Measurements from ENCODE around the gene FLII.

The FLII gene

DNA sequence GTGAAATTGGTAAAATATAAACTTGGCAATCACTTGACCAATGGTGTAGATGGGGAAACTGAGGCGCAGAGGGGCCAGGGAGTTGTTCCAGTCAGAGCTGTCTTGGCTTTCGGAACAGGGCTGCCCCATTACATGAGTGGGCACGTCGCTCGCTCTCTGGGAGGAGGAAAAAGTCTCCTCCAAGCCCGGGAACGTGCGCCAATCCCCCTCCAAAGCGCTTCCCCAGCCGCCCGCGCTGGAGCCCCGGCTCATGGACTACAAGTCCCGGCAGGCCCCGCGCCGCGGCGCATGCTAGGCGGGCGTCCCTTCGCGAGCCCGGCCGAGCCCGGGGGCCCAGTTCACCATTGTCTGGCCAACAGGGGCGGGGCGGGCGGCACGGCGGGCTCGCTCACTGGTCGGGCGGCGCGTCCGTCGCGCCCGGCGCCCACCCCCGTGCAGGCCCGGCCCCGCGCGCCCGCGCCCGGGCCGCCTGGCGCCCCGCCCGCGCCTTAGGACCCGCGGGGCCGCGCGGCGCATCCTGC is 33.4 kb downstream of the FLII start, which contains the start of gene LLGL1:
TSS of gene LLGL1 (plus strand) at position 515 of the 521 bp plus-strand sequence. CDS start 48 bp downstream, outside the sequence.
- no peak for TF ChIP-seq SPI1 (IDR thresholded peaks at IDR 0.05; ENCODE audit: borderline replicate concordance, low read depth)
- TF ChIP-seq, protein P1, sequence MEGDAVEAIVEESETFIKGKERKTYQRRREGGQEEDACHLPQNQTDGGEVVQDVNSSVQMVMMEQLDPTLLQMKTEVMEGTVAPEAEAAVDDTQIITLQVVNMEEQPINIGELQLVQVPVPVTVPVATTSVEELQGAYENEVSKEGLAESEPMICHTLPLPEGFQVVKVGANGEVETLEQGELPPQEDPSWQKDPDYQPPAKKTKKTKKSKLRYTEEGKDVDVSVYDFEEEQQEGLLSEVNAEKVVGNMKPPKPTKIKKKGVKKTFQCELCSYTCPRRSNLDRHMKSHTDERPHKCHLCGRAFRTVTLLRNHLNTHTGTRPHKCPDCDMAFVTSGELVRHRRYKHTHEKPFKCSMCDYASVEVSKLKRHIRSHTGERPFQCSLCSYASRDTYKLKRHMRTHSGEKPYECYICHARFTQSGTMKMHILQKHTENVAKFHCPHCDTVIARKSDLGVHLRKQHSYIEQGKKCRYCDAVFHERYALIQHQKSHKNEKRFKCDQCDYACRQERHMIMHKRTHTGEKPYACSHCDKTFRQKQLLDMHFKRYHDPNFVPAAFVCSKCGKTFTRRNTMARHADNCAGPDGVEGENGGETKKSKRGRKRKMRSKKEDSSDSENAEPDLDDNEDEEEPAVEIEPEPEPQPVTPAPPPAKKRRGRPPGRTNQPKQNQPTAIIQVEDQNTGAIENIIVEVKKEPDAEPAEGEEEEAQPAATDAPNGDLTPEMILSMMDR (IDR thresholded peaks at IDR 0.05; ENCODE audit: insufficient read depth, low read length): no peak
- TF ChIP-seq GABPA (IDR thresholded peaks at IDR 0.05; ENCODE audit: low read depth): no peak
- TF ChIP-seq, protein P2, sequence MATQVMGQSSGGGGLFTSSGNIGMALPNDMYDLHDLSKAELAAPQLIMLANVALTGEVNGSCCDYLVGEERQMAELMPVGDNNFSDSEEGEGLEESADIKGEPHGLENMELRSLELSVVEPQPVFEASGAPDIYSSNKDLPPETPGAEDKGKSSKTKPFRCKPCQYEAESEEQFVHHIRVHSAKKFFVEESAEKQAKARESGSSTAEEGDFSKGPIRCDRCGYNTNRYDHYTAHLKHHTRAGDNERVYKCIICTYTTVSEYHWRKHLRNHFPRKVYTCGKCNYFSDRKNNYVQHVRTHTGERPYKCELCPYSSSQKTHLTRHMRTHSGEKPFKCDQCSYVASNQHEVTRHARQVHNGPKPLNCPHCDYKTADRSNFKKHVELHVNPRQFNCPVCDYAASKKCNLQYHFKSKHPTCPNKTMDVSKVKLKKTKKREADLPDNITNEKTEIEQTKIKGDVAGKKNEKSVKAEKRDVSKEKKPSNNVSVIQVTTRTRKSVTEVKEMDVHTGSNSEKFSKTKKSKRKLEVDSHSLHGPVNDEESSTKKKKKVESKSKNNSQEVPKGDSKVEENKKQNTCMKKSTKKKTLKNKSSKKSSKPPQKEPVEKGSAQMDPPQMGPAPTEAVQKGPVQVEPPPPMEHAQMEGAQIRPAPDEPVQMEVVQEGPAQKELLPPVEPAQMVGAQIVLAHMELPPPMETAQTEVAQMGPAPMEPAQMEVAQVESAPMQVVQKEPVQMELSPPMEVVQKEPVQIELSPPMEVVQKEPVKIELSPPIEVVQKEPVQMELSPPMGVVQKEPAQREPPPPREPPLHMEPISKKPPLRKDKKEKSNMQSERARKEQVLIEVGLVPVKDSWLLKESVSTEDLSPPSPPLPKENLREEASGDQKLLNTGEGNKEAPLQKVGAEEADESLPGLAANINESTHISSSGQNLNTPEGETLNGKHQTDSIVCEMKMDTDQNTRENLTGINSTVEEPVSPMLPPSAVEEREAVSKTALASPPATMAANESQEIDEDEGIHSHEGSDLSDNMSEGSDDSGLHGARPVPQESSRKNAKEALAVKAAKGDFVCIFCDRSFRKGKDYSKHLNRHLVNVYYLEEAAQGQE (IDR thresholded peaks at IDR 0.05; ENCODE audit: insufficient replicate concordance, low read depth): no peak
- no peak for TF ChIP-seq POLR2AphosphoS5 (IDR thresholded peaks at IDR 0.05; ENCODE audit: low read depth)
- H3K27ac ChIP-seq (replicated peaks): no peak within 1 kb of the TSS
- peak within 1 kb of the TSS; percentile 59 for H3K4me3 ChIP-seq (replicated peaks; ENCODE audit: insufficient read depth, low read length)
- no peaks in the 10 kb centered on the region for H3K27me3 ChIP-seq (ENCODE audit: insufficient read depth, poor library complexity, severe bottlenecking)
- peak; percentile 63 to 84 for DNase-seq (ENCODE audit: low read depth in 1 of 2, low spot score in 1 of 2)

DNA sequence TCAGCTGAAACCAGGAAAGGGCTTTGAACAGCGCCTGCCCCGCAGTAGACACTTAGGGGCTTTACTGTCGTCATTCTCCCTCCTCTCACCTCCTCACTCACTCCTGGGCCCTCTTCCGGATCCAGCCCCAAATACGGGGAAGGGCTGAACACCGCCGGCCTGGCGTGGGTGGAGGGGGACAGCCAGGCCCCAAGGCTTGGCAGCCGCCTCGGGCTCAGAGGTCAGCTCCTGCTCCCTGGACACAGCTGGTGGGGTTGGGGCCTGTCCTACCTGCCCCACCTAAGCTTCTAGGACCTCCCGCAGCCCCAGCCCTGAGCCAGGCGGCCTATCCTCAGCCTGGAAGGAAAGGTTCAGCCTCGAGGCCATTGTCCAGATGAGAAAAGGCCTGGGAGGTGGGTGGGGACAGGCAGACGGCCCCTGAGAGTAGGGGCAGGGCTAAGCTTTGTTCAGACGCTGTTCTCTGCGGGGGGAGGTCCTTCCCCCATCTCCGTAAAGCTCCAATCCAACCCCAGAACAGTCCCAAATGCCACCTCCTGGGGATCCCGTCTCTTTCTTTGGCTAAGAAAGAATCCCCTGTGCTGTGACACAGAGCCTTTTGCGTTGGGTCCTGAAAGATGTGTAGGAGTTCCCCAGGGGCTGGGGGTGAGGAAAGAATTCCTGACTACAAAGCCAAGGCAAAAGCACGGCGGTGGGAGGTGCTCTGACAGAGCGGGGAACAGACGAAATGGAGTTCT is 34.0 kb downstream of the FLII start:
- H3K27me3 ChIP-seq (ENCODE audit: insufficient read depth, poor library complexity, severe bottlenecking): no peaks in the 10 kb centered on the region
- peak overlapping the region; percentile 23; the same call in 1 of the 2 replicates for H3K4me3 ChIP-seq (replicated peaks; ENCODE audit: insufficient read depth, low read length)
- TF ChIP-seq GABPA (IDR thresholded peaks at IDR 0.05; ENCODE audit: low read depth) (no peak), SPI1 (IDR thresholded peaks at IDR 0.05; ENCODE audit: borderline replicate concordance, low read depth) (no peak), POLR2AphosphoS5 (IDR thresholded peaks at IDR 0.05; ENCODE audit: low read depth) (no peak)
- TF ChIP-seq, protein P2 (IDR thresholded peaks at IDR 0.05; ENCODE audit: insufficient replicate concordance, low read depth): no peak
- TF ChIP-seq, protein P1 (IDR thresholded peaks at IDR 0.05; ENCODE audit: insufficient read depth, low read length): no peak
- no peak overlapping the region for H3K27ac ChIP-seq (replicated peaks)
- DNase-seq (ENCODE audit: low read depth in 1 of 2, low spot score in 1 of 2): no peak

DNA sequence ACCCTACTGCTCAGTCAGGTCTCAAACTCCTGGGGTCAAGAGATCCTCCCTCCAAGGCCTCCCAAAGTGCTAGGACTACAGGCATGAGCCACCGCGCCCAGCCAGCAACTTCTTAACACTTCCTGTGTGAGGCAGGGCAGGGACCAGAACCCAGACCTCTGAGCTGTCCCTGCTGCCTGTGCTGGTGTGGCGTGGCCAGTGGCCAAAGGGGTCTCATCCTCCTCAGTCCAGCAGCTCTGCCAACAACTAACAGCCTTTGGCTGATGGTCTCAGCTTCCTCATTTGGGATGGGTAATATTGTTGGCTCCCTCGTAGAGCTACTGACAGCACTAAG is 34.5 kb downstream of the FLII start:
- TF ChIP-seq, protein P2 (IDR thresholded peaks at IDR 0.05; ENCODE audit: insufficient replicate concordance, low read depth): no peak
- TF ChIP-seq GABPA (IDR thresholded peaks at IDR 0.05; ENCODE audit: low read depth): no peak
- no peak for TF ChIP-seq POLR2AphosphoS5 (IDR thresholded peaks at IDR 0.05; ENCODE audit: low read depth)
- TF ChIP-seq, protein P1 (IDR thresholded peaks at IDR 0.05; ENCODE audit: insufficient read depth, low read length): no peak
- no peak for TF ChIP-seq SPI1 (IDR thresholded peaks at IDR 0.05; ENCODE audit: borderline replicate concordance, low read depth)
- no peak for DNase-seq (ENCODE audit: low read depth in 1 of 2, low spot score in 1 of 2)
- H3K27ac ChIP-seq (replicated peaks): no peak overlapping the region
- no peak overlapping the region for H3K4me3 ChIP-seq (replicated peaks; ENCODE audit: insufficient read depth, low read length)
- H3K27me3 ChIP-seq (ENCODE audit: insufficient read depth, poor library complexity, severe bottlenecking): no peaks in the 10 kb centered on the region

Measured in HL-60 (cell line).